ENCODE results near the gene DIPK1C. TPM values are rescaled to one million over a fixed set of nuclear protein-coding genes. Genes with fewer than 3 reads are reported as not detected.

Gene DIPK1C
- total RNA-seq, 3 donors from 2014 or later (not counting 1 experiment from before 2014, with no cell fraction given), result not detected

GRCh38 chr18:74389991-74390390 is 67.1 kb downstream of the DIPK1C start:
- H3K27me3 Mint-ChIP-seq (ENCODE audit: low read depth in 2 of 2), result peaks cover 11 to 26% of the 10 kb centered on the region in 2 donors
- H3K4me3 Mint-ChIP-seq, result no peak overlapping the region
- no peaks in the 10 kb centered on the region for H3K4me1 Mint-ChIP-seq
- no peaks in the 10 kb centered on the region for H3K9me3 ChIP-seq (ENCODE audit: control insufficient read depth, insufficient read depth, low read length)
- intact Hi-C loops (cut with micrococcal nuclease), result no loop called here
- no peaks in the 10 kb centered on the region for H3K9me3 Mint-ChIP-seq
- 91% methylated on average over 17 of the region's 20 CpGs for WGBS (ENCODE audit: insufficient coverage)
- no peak for TF ChIP-seq CTCF (IDR thresholded peaks at IDR 0.05)
- ATAC-seq (no peak), DNase-seq (no peak)
- no peaks in the 10 kb centered on the region for H3K36me3 Mint-ChIP-seq
- H3K27ac Mint-ChIP-seq, result no peak overlapping the region
- H3K36me3 ChIP-seq (ENCODE audit: control insufficient read depth, insufficient read depth, low read length), result no peaks in the 10 kb centered on the region
- H3K27ac ChIP-seq (ENCODE audit: low read length), result no peak overlapping the region
- no peaks in the 10 kb centered on the region for H3K4me1 ChIP-seq (ENCODE audit: control insufficient read depth, insufficient read depth, low read length)
- no peak overlapping the region for H3K4me3 ChIP-seq (ENCODE audit: low read length)
- H3K27me3 ChIP-seq (ENCODE audit: control insufficient read depth, insufficient read depth, low read length), result no peaks in the 10 kb centered on the region

- intact Hi-C loops (cut with micrococcal nuclease), result no loop called here
- no peaks in the 10 kb centered on the region for H3K36me3 Mint-ChIP-seq
- no peaks in the 10 kb centered on the region for H3K9me3 Mint-ChIP-seq
- WGBS (ENCODE audit: insufficient coverage), result 50% methylated on average over 5 of the region's 6 CpGs
- H3K27me3 ChIP-seq (ENCODE audit: control insufficient read depth, insufficient read depth, low read length), result no peaks in the 10 kb centered on the region
- H3K4me3 Mint-ChIP-seq, result no peak overlapping the region
- H3K27ac ChIP-seq (ENCODE audit: low read length), result no peak overlapping the region
- no peak for TF ChIP-seq CTCF (IDR thresholded peaks at IDR 0.05)
- H3K27me3 Mint-ChIP-seq (ENCODE audit: low read depth in 2 of 2), result peaks cover 9 to 26% of the 10 kb centered on the region in 2 donors
- H3K9me3 ChIP-seq (ENCODE audit: control insufficient read depth, insufficient read depth, low read length), result no peaks in the 10 kb centered on the region
- DNase-seq (peak in 1 of 2 donors; percentile 31), ATAC-seq (no peak)
- no peaks in the 10 kb centered on the region for H3K4me1 ChIP-seq (ENCODE audit: control insufficient read depth, insufficient read depth, low read length)
- H3K36me3 ChIP-seq (ENCODE audit: control insufficient read depth, insufficient read depth, low read length), result no peaks in the 10 kb centered on the region
- H3K4me1 Mint-ChIP-seq, result no peaks in the 10 kb centered on the region
- H3K27ac Mint-ChIP-seq, result no peak overlapping the region
- no peak overlapping the region for H3K4me3 ChIP-seq (ENCODE audit: low read length)
Observed at GRCh38 chr18:74389171-74389927, 67.8 kb downstream of the DIPK1C start.

GRCh38 chr18:74388227-74388626 is 68.9 kb downstream of the DIPK1C start:
- Mint-ChIP-seq H3K27ac (no peak overlapping the region), H3K27me3 (ENCODE audit: low read depth in 2 of 2) (peaks cover 4 to 19% of the 10 kb centered on the region in 2 donors)
- intact Hi-C loops (cut with micrococcal nuclease), result no loop called here

More at GRCh38 chr18:74388227-74388626, 68.9 kb downstream of the DIPK1C start:
- Histone ChIP-seq H3K27me3 (ENCODE audit: control insufficient read depth, insufficient read depth, low read length) (no peaks in the 10 kb centered on the region), H3K36me3 (ENCODE audit: control insufficient read depth, insufficient read depth, low read length) (no peaks in the 10 kb centered on the region), H3K27ac (ENCODE audit: low read length) (no peak overlapping the region), H3K9me3 (ENCODE audit: control insufficient read depth, insufficient read depth, low read length) (no peaks in the 10 kb centered on the region), H3K4me3 (ENCODE audit: low read length) (no peak overlapping the region), H3K4me1 (ENCODE audit: control insufficient read depth, insufficient read depth, low read length) (no peaks in the 10 kb centered on the region)
- H3K36me3 Mint-ChIP-seq, result no peaks in the 10 kb centered on the region
- TF ChIP-seq CTCF (IDR thresholded peaks at IDR 0.05), result no peak
- ATAC-seq (no peak), DNase-seq (no peak)
- H3K4me3 Mint-ChIP-seq, result no peak overlapping the region
- H3K9me3 Mint-ChIP-seq, result no peaks in the 10 kb centered on the region
- no peaks in the 10 kb centered on the region for H3K4me1 Mint-ChIP-seq
- WGBS (ENCODE audit: insufficient coverage), result 78% methylated on average over 1 of the region's 1 CpG
